Common myeloid progenitor, CD34-positive (primary cell): ENCODE measurements around the gene NCKIPSD.

Experiments
- CTCF ChIA-PET: fragments of 350-600 bp; sonication (Branson Sonifier 250); formaldehyde crosslinking; loops from one replicate; lab custom pipeline; 2021; ENCODE audit warnings: antibody characterized with exemption; lab: Charles Lee
- POLR2A ChIA-PET: fragments of 350-600 bp; sonication (Branson Sonifier 250); formaldehyde crosslinking; loops from one replicate; lab custom pipeline; 2021; ENCODE audit warnings: antibody characterized with exemption; lab: Charles Lee
- DNase-seq, 3 donors: peaks; one replicate each; pipeline versions ENCODE4 v3.0.0 to v3.0.0-alpha.2; 2013
- H3K27ac ChIP-seq, 2 experiments: 1 replicate in 1 of 2; 2 replicates in 1 of 2; pipeline ENCODE4 v1.7.0; 2013; ENCODE audit warnings: inconsistent platforms in 2 of 2, low read length in 2 of 2, mild to moderate bottlenecking in 2 of 2, low read depth in 1 of 2, moderate library complexity in 1 of 2; ENCODE audit not compliant: severe bottlenecking in 2 of 2, insufficient read depth in 1 of 2, poor library complexity in 1 of 2
- H3K27me3 ChIP-seq, 5 experiments: replicated peaks in 2 of 5; 1 replicate in 3 of 5; 2 replicates in 2 of 5; pipeline versions ENCODE4 v1.6.1 to v1.7.0; 2013; ENCODE audit warnings: low read length in 4 of 5, mild to moderate bottlenecking in 2 of 5, moderate library complexity in 2 of 5, inconsistent platforms in 1 of 5; ENCODE audit not compliant: insufficient read depth in 5 of 5, control insufficient read depth in 4 of 5
- H3K36me3 ChIP-seq, 4 experiments: 1 replicate in 2 of 4; 2 replicates in 2 of 4; pipeline versions ENCODE4 v1.6.1 to v1.7.0; 2013; ENCODE audit warnings: low read length in 3 of 4, control low read depth in 1 of 4, mild to moderate bottlenecking in 1 of 4; ENCODE audit not compliant: control insufficient read depth in 4 of 4, insufficient read depth in 4 of 4
- H3K4me1 ChIP-seq, 4 experiments: 1 replicate in 3 of 4; 2 replicates in 1 of 4; pipeline versions ENCODE4 v1.6.1 to v1.7.1; 2013; ENCODE audit warnings: low read length in 3 of 4, mild to moderate bottlenecking in 3 of 4, control low read depth in 1 of 4, inconsistent platforms in 1 of 4, moderate library complexity in 1 of 4; ENCODE audit not compliant: control insufficient read depth in 4 of 4, insufficient read depth in 4 of 4; ENCODE audit errors: control extremely low read depth in 1 of 4
- H3K4me3 ChIP-seq, 7 experiments: 1 replicate in 4 of 7; 2 replicates in 3 of 7; pipeline versions ENCODE4 v1.5.1 to v1.7.0; 2013; ENCODE audit warnings: mild to moderate bottlenecking in 7 of 7, low read length in 6 of 7, moderate library complexity in 6 of 7, inconsistent platforms in 2 of 7, low read depth in 2 of 7, control low read depth in 1 of 7; ENCODE audit not compliant: insufficient read depth in 4 of 7, control insufficient read depth in 1 of 7; ENCODE audit errors: extremely low read depth in 1 of 7
- H3K9me3 ChIP-seq, 5 experiments: 1 replicate in 4 of 5; 2 replicates in 1 of 5; pipeline versions ENCODE4 v1.6.1 to v1.7.1; 2013; ENCODE audit warnings: low read length in 4 of 5, mild to moderate bottlenecking in 2 of 5, inconsistent platforms in 1 of 5, low read depth in 1 of 5, moderate library complexity in 1 of 5; ENCODE audit not compliant: control insufficient read depth in 4 of 5, insufficient read depth in 2 of 5; ENCODE audit errors: control extremely low read depth in 1 of 5
- WGBS: methylation state at CpG from one replicate; pipeline ENCODE4 v1.1.5; 2013; ENCODE audit not compliant: insufficient coverage; 5-methylcytosine and 5-hydroxymethylcytosine counted together

Gene NCKIPSD

GRCh38 chr3:48680811-48681540 lies 4.7 kb downstream of the NCKIPSD start:
- Histone ChIP-seq H3K4me3 (no peak overlapping the region), H3K27me3 (no peaks in the 10 kb centered on the region), H3K27ac (no peak overlapping the region), H3K36me3 (peaks cover 2 to 58% (median 24%) of the 10 kb centered on the region in 4 experiments), H3K4me1 (peaks cover 2 to 16% (median 12%) of the 10 kb centered on the region in 4 experiments), H3K9me3 (no peaks in the 10 kb centered on the region)
- 97% methylated on average over 13 of the region's 17 CpGs for WGBS
- POLR2A ChIA-PET: no interaction called here
- DNase-seq: no peak
- CTCF ChIA-PET: interaction anchor here (2.0 kb wide), 1 partner anchor 17 kb away, joined by 5 read pairs; no protein-coding TSS in a partner anchor

GRCh38 chr3:48679411-48680391 lies 6.0 kb downstream of the NCKIPSD start:
- Histone ChIP-seq H3K27ac (no peak overlapping the region), H3K9me3 (no peaks in the 10 kb centered on the region), H3K4me3 (no peak overlapping the region), H3K27me3 (no peaks in the 10 kb centered on the region), H3K36me3 (peaks cover 2 to 64% (median 25%) of the 10 kb centered on the region in 4 experiments), H3K4me1 (peaks cover 0 to 8% (median 6%) of the 10 kb centered on the region in 4 experiments)
- WGBS: 89% methylated on average over 19 of the region's 20 CpGs
- peak in 2 of 3 donors; percentile 47 to 60 for DNase-seq
- ChIA-PET CTCF (no interaction called here), POLR2A (interaction anchor here (1.6 kb wide), 1 partner anchor 17 kb away, joined by 4 read pairs; the partner anchor contains the start of gene CELSR3)

- no peak overlapping the region for H3K27ac ChIP-seq
- 99% methylated on average over 22 of the region's 24 CpGs for WGBS
- H3K4me1 ChIP-seq: no peaks in the 10 kb centered on the region
- peaks cover 2 to 73% (median 25%) of the 10 kb centered on the region in 4 experiments for H3K36me3 ChIP-seq
- no peak for DNase-seq
- ChIA-PET POLR2A (interaction anchor here (1.6 kb wide), 1 partner anchor 16 kb away, joined by 4 read pairs; the partner anchor contains the start of gene CELSR3), CTCF (no interaction called here)
- H3K27me3 ChIP-seq: no peaks in the 10 kb centered on the region
- H3K9me3 ChIP-seq: no peaks in the 10 kb centered on the region
- no peak overlapping the region for H3K4me3 ChIP-seq
Observed at GRCh38 chr3:48678566-48679380, 6.9 kb downstream of the NCKIPSD start.

- WGBS: 100% methylated on average over 2 of the region's 4 CpGs
- no peak for DNase-seq
- H3K9me3 ChIP-seq: no peaks in the 10 kb centered on the region
- H3K4me3 ChIP-seq: no peak overlapping the region
- ChIA-PET CTCF (interaction anchor here (1.0 kb wide), 1 partner anchor 8 kb away, joined by 4 read pairs; the partner anchor contains the start of gene NCKIPSD), POLR2A (interaction anchor here (1.6 kb wide), 1 partner anchor 16 kb away, joined by 4 read pairs; the partner anchor contains the start of gene CELSR3)
- no peak overlapping the region for H3K27ac ChIP-seq
- H3K4me1 ChIP-seq: no peaks in the 10 kb centered on the region
- no peaks in the 10 kb centered on the region for H3K27me3 ChIP-seq
- peaks cover 2 to 75% (median 25%) of the 10 kb centered on the region in 4 experiments for H3K36me3 ChIP-seq
Observed at GRCh38 chr3:48678056-48678455, 7.7 kb downstream of the NCKIPSD start.

DNA sequence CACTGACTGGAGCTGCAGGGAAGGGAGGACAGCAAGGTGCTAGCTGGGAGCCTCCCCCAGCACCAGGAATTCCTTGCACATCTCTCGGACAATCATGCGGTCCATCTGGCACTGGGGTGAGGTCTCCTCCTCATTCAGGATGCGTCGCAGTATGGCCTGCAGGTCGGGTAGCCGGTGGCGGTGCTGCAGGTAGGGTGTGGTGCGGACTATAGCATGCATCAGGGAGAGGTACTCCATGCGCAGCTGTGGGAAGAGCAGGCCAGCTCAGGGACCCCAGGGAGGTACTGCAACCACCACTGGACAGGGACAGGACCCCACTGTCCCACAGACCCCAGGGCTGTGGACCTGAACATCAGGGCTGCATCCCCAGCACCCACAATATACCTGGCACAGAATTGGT lies 11.2 kb downstream of the NCKIPSD start:
- Histone ChIP-seq H3K27me3 (no peaks in the 10 kb centered on the region), H3K9me3 (no peaks in the 10 kb centered on the region), H3K36me3 (peaks cover 2 to 47% (median 9%) of the 10 kb centered on the region in 4 experiments), H3K4me3 (no peak overlapping the region), H3K4me1 (no peaks in the 10 kb centered on the region), H3K27ac (no peak overlapping the region)
- POLR2A ChIA-PET: interaction anchor here (0.7 to 1.0 kb wide), 2 partner anchors 11 to 107 kb away, joined by 3 read pairs; no protein-coding TSS in a partner anchor
- CTCF ChIA-PET: interaction anchor here (1.0 to 2.9 kb wide), 2 partner anchors 10 kb away, joined by 3 to 25 read pairs; partner anchors contain the start of gene CELSR3
- DNase-seq: no peak
- WGBS: 93% methylated on average over 9 of the region's 9 CpGs

DNA sequence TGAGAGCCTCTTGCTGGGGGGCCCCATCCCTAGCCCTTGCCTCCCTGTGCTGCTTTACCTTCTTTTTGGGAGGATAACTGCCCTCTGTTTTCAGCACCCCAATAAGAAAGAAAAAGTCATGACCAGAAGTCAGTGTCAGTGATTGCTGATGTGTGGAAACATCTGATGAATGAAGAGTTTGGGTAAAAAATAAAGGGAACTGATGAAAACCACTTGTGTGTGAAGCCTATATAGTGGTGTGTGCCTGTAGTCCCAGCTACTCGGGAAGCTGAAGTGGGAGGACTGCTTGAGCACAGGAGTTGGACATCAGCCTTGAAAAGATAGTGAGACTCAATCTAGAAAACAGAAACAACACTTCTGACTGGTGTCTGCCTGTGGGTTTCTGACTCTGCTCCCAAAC lies 13.2 kb downstream of the NCKIPSD start:
- POLR2A ChIA-PET: no interaction called here

More for the DNA sequence above, 13.2 kb downstream of the NCKIPSD start:
- Histone ChIP-seq H3K27me3 (no peaks in the 10 kb centered on the region), H3K36me3 (peaks cover 0 to 28% (median 5%) of the 10 kb centered on the region in 4 experiments), H3K9me3 (no peaks in the 10 kb centered on the region), H3K4me3 (no peak overlapping the region), H3K4me1 (no peaks in the 10 kb centered on the region), H3K27ac (no peak overlapping the region)
- 67% methylated on average over 1 of the region's 1 CpG for WGBS
- no peak for DNase-seq
- CTCF ChIA-PET: no interaction called here
